B cell (primary cell): ENCODE data around the gene SLC22A31. TPM values are rescaled to one million over a fixed set of nuclear protein-coding genes. Genes with fewer than 3 reads are reported as not detected.
A peak's percentile ranks its signal among the peaks of the same experiment; 100 is the strongest.

Experiments used
- ATAC-seq: fragments of 200-7000 bp; cut with Tn5 transposase; one replicate; pipeline ENCODE4 v1.10.0; 2021; ENCODE audit warnings: low read depth, mild to moderate bottlenecking, moderate number of reproducible peaks, moderate library complexity
- CTCF ChIA-PET: fragments of 350-600 bp; sonication (Branson Sonifier 250); formaldehyde crosslinking; loops from one replicate; lab custom pipeline; 2021; ENCODE audit warnings: antibody characterized with exemption, inconsistent platforms; lab: Charles Lee
- POLR2A ChIA-PET: fragments of 350-600 bp; sonication (Branson Sonifier 250); formaldehyde crosslinking; loops from one replicate; lab custom pipeline; 2021; ENCODE audit warnings: antibody characterized with exemption; lab: Charles Lee
- DNase-seq: peaks from one replicate; pipeline ENCODE4 v3.0.0; 2013
- H2AFZ ChIP-seq: 2 replicates; pipeline ENCODE4 v1.6.1; 2012; ENCODE audit warnings: mild to moderate bottlenecking, low read depth, low read length; ENCODE audit not compliant: insufficient read depth, poor library complexity, severe bottlenecking
- H3K27ac ChIP-seq, 2 donors: 1 replicate in 1 of 2; 2 replicates in 1 of 2; pipeline ENCODE4 v1.5.1; 2012 to 2013; ENCODE audit warnings: low read length in 2 of 2, mild to moderate bottlenecking in 2 of 2, moderate library complexity in 1 of 2
- H3K27me3 ChIP-seq, 4 experiments: fragments of 200-600 bp in 1 of 4; sonication (generic) in 1 of 4; replicated peaks in 1 of 4; 1 replicate in 2 of 4; 2 replicates in 2 of 4; pipeline versions ENCODE4 v1.6.1 to v1.7.0; 2013 to 2016; ENCODE audit warnings: low read length in 3 of 4, mild to moderate bottlenecking in 2 of 4, mixed read lengths in 1 of 4, moderate library complexity in 1 of 4; ENCODE audit not compliant: insufficient read depth in 4 of 4, control insufficient read depth in 3 of 4; ENCODE audit errors: control extremely low read depth in 1 of 4
- H3K36me3 ChIP-seq, 2 experiments: replicated peaks in 1 of 2; 1 replicate in 1 of 2; 2 replicates in 1 of 2; pipeline versions ENCODE4 v1.6.1 to v1.7.1; 2013; ENCODE audit warnings: low read length in 1 of 2; ENCODE audit not compliant: insufficient read depth in 2 of 2, control insufficient read depth in 1 of 2; ENCODE audit errors: control extremely low read depth in 1 of 2, extremely low read depth in 1 of 2
- H3K4me1 ChIP-seq, 2 donors: fragments of 200-600 bp in 1 of 2; sonication (generic) in 1 of 2; 1 replicate in 1 of 2; 2 replicates in 1 of 2; pipeline versions ENCODE4 v1.5.1 to v1.6.1; 2013 to 2017; ENCODE audit warnings: low read length in 2 of 2; ENCODE audit not compliant: control insufficient read depth in 2 of 2, insufficient read depth in 2 of 2
- H3K4me2 ChIP-seq: replicated peaks from 2 replicates; pipeline ENCODE3; 2012; ENCODE audit warnings: mild to moderate bottlenecking, low read depth, low read length; ENCODE audit not compliant: poor library complexity, severe bottlenecking
- H3K4me3 ChIP-seq, 5 experiments: fragments of 200-600 bp in 1 of 5; sonication (generic) in 1 of 5; 1 replicate in 3 of 5; 2 replicates in 2 of 5; pipeline versions ENCODE4 v1.5.1 to v1.7.0; 2011 to 2016; ENCODE audit warnings: low read length in 4 of 5, mild to moderate bottlenecking in 4 of 5, low read depth in 2 of 5, control low read depth in 1 of 5, moderate library complexity in 1 of 5; ENCODE audit not compliant: insufficient read depth in 1 of 5; ENCODE audit errors: control extremely low read depth in 1 of 5, extremely low read depth in 1 of 5
- H3K79me2 ChIP-seq: fragments of 200-600 bp; sonication (generic); one replicate; pipeline ENCODE4 v1.6.0; 2016; ENCODE audit warnings: low read length; ENCODE audit not compliant: control insufficient read depth, insufficient read depth
- H3K9ac ChIP-seq: fragments of 200-600 bp; sonication (generic); 2 replicates; pipeline ENCODE4 v1.6.1; 2017; ENCODE audit warnings: mild to moderate bottlenecking, low read length, moderate library complexity
- H3K9me3 ChIP-seq, 3 donors: one replicate each; pipeline versions ENCODE4 v1.6.1 to v1.7.1; 2013; ENCODE audit warnings: low read length in 2 of 3; ENCODE audit not compliant: control insufficient read depth in 2 of 3, insufficient read depth in 1 of 3; ENCODE audit errors: control extremely low read depth in 1 of 3
- H4K20me1 ChIP-seq: 2 replicates; pipeline ENCODE4 v1.6.0; 2012; ENCODE audit warnings: mild to moderate bottlenecking, low read length; ENCODE audit not compliant: insufficient read depth, control insufficient read depth, poor library complexity, severe bottlenecking
- H3K27ac Mint-ChIP-seq: one replicate; pipeline ENCODE4 v1.8.0; 2021; ENCODE audit warnings: mixed read lengths
- H3K27me3 Mint-ChIP-seq: one replicate; pipeline ENCODE4 v1.8.0; 2021; ENCODE audit warnings: mixed read lengths
- H3K4me1 Mint-ChIP-seq: one replicate; pipeline ENCODE4 v1.8.0; 2021; ENCODE audit warnings: mixed read lengths
- H3K4me3 Mint-ChIP-seq: one replicate; pipeline ENCODE4 v1.8.0; 2021; ENCODE audit warnings: mixed read lengths
- H3K9me3 Mint-ChIP-seq: one replicate; pipeline ENCODE4 v1.8.0; 2022; ENCODE audit warnings: mixed read lengths; ENCODE audit not compliant: insufficient read depth
- EZH2 ChIP-seq: IDR thresholded peaks from 2 replicates; pipeline ENCODE4 v1.6.1; 2012; ENCODE audit warnings: borderline replicate concordance, low read depth, mild to moderate bottlenecking, moderate library complexity, low read length; ENCODE audit not compliant: insufficient read depth, poor library complexity, severe bottlenecking
- WGBS: methylation state at CpG from one replicate; pipeline ENCODE4 v1.1.5; 2013; ENCODE audit warnings: missing lambda C conversion rate; ENCODE audit not compliant: insufficient coverage; 5-methylcytosine and 5-hydroxymethylcytosine counted together
- intact Hi-C: fragments of 100-400 bp; cut with micrococcal nuclease; formaldehyde crosslinking; loops from one replicate; pipeline ENCODE4 v1.10.0; 2022
- polyA plus RNA-seq: library from polyadenylated mRNA; depleted of rRNA; stranded (reverse); fragments of >200 nt; gene quantifications from 2 replicates; pipeline ENCODE4 v1.2.3, GENCODE V29; 2012
- total RNA-seq, 2 donors: library from RNA; stranded (reverse); fragments of 120-200 nt in 1 of 2; gene quantifications; 1 replicate in 1 of 2; 2 replicates in 1 of 2; pipeline versions ENCODE4 v1.2.3 to v1.2.4, GENCODE V29; 2013 to 2022
- TF ChIP-seq, protein P1 (sequence below): fragments of 200-600 bp; IDR thresholded peaks from one replicate; pipeline ENCODE4 v1.8.0; 2022; ENCODE audit warnings: antibody characterized with exemption, mild to moderate bottlenecking

SLC22A31 gene
- total and polyA plus RNA-seq, 2 donors (not counting 1 experiment from before 2014, with no cell fraction given) = 0.33 TPM; not detected in 1

DNA sequence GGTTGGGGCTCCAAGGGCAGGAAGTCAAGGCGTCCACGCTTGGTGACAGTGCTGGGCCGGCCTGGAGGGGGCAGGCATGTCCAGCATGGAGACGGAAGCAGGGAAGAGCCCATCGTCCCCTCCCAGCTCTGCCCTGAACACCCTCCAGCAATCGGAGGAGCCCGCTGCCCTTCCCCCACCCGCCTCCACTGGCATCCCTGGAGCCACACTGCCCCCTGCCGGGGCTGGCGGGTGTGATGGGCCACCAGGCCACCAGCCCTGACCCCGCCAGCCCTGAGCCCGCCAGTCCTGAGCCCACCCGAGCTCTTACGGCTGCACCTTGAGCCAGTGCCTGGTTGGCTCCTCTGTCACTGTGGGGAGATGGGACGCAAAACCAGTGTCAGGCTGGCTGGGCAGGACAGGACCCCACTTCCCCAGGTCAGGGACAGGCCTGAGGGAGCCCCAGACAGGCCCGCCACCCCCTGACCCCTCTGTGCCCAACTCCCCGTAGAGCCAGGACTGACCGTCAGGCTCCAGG lies 32.9 kb downstream of the SLC22A31 start:
- ChIA-PET CTCF (interaction anchor here (0.6 to 2.7 kb wide), 25 partner anchors 9 to 529 kb away, joined by 3 to 31 read pairs (median 4); partner anchors contain the start of genes ACSF3, APRT, CTU2 and IL17C), POLR2A (interaction anchor here (0.6 to 1.2 kb wide), 4 partner anchors 49 to 430 kb away, joined by 3 to 4 read pairs (median 3); partner anchors contain the start of gene APRT)
- Histone ChIP-seq H3K4me2 (peak overlapping the region; percentile 63), H3K36me3 (no peaks in the 10 kb centered on the region), H3K27ac (no peak overlapping the region), H3K4me1 (peaks cover 28 to 43% of the 10 kb centered on the region in 2 donors), H3K27me3 (peaks cover 0 to 31% (median 13%) of the 10 kb centered on the region in 4 experiments), H4K20me1 (peaks cover 37% of the 10 kb centered on the region), H3K9me3 (peaks cover 0 to 5% (median 0%) of the 10 kb centered on the region in 3 donors), H2AFZ (no peak overlapping the region), H3K9ac (no peak overlapping the region), H3K79me2 (peaks cover 6% of the 10 kb centered on the region), H3K4me3 (no peak overlapping the region)
- Mint-ChIP-seq H3K4me1 (peaks cover 15% of the 10 kb centered on the region), H3K27ac (no peak overlapping the region), H3K9me3 (no peaks in the 10 kb centered on the region), H3K27me3 (peaks cover 4% of the 10 kb centered on the region), H3K4me3 (no peak overlapping the region)
- TF ChIP-seq, protein P1, sequence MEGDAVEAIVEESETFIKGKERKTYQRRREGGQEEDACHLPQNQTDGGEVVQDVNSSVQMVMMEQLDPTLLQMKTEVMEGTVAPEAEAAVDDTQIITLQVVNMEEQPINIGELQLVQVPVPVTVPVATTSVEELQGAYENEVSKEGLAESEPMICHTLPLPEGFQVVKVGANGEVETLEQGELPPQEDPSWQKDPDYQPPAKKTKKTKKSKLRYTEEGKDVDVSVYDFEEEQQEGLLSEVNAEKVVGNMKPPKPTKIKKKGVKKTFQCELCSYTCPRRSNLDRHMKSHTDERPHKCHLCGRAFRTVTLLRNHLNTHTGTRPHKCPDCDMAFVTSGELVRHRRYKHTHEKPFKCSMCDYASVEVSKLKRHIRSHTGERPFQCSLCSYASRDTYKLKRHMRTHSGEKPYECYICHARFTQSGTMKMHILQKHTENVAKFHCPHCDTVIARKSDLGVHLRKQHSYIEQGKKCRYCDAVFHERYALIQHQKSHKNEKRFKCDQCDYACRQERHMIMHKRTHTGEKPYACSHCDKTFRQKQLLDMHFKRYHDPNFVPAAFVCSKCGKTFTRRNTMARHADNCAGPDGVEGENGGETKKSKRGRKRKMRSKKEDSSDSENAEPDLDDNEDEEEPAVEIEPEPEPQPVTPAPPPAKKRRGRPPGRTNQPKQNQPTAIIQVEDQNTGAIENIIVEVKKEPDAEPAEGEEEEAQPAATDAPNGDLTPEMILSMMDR = peak; percentile 85
- no peak for TF ChIP-seq EZH2
- ATAC-seq (peak; percentile 39), DNase-seq (peak; percentile 87)
- 20% methylated on average over 18 of the region's 18 CpGs for WGBS
- intact Hi-C loops = loop anchor here (1.0 kb wide), 3 partner anchors 225 to 430 kb away; no protein-coding TSS in a partner anchor
